HCT116 (cell line): Measurements from ENCODE around the gene XPC.

Experiments
- CBX3 ChIP-seq: IDR thresholded peaks from 2 replicates; pipeline ENCODE4 v1.6.1; 2012; ENCODE audit warnings: low read depth
- EZH2 ChIP-seq: fragments of 200-600 bp; sonication (generic); IDR thresholded peaks from 2 replicates; pipeline ENCODE4 v1.6.1; 2017; ENCODE audit warnings: antibody characterized with exemption, mixed run types
- EZH2phosphoT487 ChIP-seq: fragments of 200-600 bp; IDR thresholded peaks from 2 replicates; pipeline ENCODE4 v1.6.1; 2018; ENCODE audit warnings: antibody characterized with exemption, borderline replicate concordance
- JUND ChIP-seq: IDR thresholded peaks from 2 replicates; pipeline ENCODE4 v1.6.1; 2012
- MAX ChIP-seq: IDR thresholded peaks from 2 replicates; pipeline ENCODE4 v1.6.1; 2012
- POLR2A ChIP-seq: IDR thresholded peaks from 2 replicates; pipeline ENCODE4 v1.7.0; 2011; ENCODE audit warnings: borderline replicate concordance; ENCODE audit not compliant: insufficient read depth, insufficient read length; ENCODE audit errors: extremely low read depth
- POLR2AphosphoS5 ChIP-seq: IDR thresholded peaks from 2 replicates; pipeline ENCODE4 v1.6.1; 2011; ENCODE audit warnings: mild to moderate bottlenecking, low read depth, low read length, moderate library complexity
- TCF7L2 ChIP-seq: IDR thresholded peaks from 2 replicates; pipeline ENCODE4 v1.7.0; 2011; ENCODE audit warnings: borderline replicate concordance, inconsistent platforms; ENCODE audit not compliant: insufficient read depth, insufficient read length; ENCODE audit errors: extremely low read depth
- ZBTB33 ChIP-seq: IDR thresholded peaks from 2 replicates; pipeline ENCODE4 v1.6.1; 2011; ENCODE audit warnings: mild to moderate bottlenecking, low read length, moderate library complexity; ENCODE audit not compliant: insufficient replicate concordance; ENCODE audit errors: extremely low read depth
- TF ChIP-seq, protein P1 (sequence below): IDR thresholded peaks from 2 replicates; pipeline ENCODE4 v1.6.1; 2012
- TF ChIP-seq, protein P2 (sequence below), 3 experiments: fragments of 200-600 bp in 1 of 3; sonication (generic) in 1 of 3; IDR thresholded peaks in 2 of 3; conservative IDR thresholded peaks in 1 of 3; 2 replicates each; pipeline ENCODE4 v1.5.1; 2012 to 2017; ENCODE audit warnings: low read depth in 2 of 3, low read length in 2 of 3, antibody characterized with exemption in 1 of 3, borderline replicate concordance in 1 of 3, control low read depth in 1 of 3, mild to moderate bottlenecking in 1 of 3, mixed read lengths in 1 of 3, mixed run types in 1 of 3, moderate library complexity in 1 of 3; ENCODE audit not compliant: insufficient read depth in 1 of 3
- TF ChIP-seq, protein P3 (sequence below): IDR thresholded peaks from 2 replicates; pipeline ENCODE4 v1.6.1; 2012; ENCODE audit warnings: low read depth

GRCh38 chr3:14133876-14134275 is 44.5 kb downstream of the XPC start:
- TF ChIP-seq, protein P1, sequence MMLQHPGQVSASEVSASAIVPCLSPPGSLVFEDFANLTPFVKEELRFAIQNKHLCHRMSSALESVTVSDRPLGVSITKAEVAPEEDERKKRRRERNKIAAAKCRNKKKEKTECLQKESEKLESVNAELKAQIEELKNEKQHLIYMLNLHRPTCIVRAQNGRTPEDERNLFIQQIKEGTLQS = no peak
- no peak for TF ChIP-seq EZH2
- TF ChIP-seq, protein P2, sequence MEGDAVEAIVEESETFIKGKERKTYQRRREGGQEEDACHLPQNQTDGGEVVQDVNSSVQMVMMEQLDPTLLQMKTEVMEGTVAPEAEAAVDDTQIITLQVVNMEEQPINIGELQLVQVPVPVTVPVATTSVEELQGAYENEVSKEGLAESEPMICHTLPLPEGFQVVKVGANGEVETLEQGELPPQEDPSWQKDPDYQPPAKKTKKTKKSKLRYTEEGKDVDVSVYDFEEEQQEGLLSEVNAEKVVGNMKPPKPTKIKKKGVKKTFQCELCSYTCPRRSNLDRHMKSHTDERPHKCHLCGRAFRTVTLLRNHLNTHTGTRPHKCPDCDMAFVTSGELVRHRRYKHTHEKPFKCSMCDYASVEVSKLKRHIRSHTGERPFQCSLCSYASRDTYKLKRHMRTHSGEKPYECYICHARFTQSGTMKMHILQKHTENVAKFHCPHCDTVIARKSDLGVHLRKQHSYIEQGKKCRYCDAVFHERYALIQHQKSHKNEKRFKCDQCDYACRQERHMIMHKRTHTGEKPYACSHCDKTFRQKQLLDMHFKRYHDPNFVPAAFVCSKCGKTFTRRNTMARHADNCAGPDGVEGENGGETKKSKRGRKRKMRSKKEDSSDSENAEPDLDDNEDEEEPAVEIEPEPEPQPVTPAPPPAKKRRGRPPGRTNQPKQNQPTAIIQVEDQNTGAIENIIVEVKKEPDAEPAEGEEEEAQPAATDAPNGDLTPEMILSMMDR (IDR thresholded peaks at IDR 0.05 in 2 of 3, conservative IDR thresholded peaks at IDR 0.05 in 1 of 3; ENCODE audit: borderline replicate concordance in 1 of 3, insufficient read depth in 1 of 3, low read depth in 2 of 3, low read length in 2 of 3) = no peak
- TF ChIP-seq JUND = no peak
- no peak for TF ChIP-seq CBX3
- no peak for TF ChIP-seq ZBTB33
- TF ChIP-seq POLR2AphosphoS5 = no peak
- no peak for TF ChIP-seq POLR2A
- TF ChIP-seq MAX = no peak
- no peak for TF ChIP-seq TCF7L2
- TF ChIP-seq, protein P3, sequence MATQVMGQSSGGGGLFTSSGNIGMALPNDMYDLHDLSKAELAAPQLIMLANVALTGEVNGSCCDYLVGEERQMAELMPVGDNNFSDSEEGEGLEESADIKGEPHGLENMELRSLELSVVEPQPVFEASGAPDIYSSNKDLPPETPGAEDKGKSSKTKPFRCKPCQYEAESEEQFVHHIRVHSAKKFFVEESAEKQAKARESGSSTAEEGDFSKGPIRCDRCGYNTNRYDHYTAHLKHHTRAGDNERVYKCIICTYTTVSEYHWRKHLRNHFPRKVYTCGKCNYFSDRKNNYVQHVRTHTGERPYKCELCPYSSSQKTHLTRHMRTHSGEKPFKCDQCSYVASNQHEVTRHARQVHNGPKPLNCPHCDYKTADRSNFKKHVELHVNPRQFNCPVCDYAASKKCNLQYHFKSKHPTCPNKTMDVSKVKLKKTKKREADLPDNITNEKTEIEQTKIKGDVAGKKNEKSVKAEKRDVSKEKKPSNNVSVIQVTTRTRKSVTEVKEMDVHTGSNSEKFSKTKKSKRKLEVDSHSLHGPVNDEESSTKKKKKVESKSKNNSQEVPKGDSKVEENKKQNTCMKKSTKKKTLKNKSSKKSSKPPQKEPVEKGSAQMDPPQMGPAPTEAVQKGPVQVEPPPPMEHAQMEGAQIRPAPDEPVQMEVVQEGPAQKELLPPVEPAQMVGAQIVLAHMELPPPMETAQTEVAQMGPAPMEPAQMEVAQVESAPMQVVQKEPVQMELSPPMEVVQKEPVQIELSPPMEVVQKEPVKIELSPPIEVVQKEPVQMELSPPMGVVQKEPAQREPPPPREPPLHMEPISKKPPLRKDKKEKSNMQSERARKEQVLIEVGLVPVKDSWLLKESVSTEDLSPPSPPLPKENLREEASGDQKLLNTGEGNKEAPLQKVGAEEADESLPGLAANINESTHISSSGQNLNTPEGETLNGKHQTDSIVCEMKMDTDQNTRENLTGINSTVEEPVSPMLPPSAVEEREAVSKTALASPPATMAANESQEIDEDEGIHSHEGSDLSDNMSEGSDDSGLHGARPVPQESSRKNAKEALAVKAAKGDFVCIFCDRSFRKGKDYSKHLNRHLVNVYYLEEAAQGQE = no peak
- no peak for TF ChIP-seq EZH2phosphoT487
